K562 (cell line): ENCODE results near the gene ARID5B. TPM values are rescaled to one million over a fixed set of nuclear protein-coding genes. Genes with fewer than 3 reads are reported as not detected.

Experiments used
- ATAC-seq: fragments of 200-7000 bp; cut with Tn5 transposase; 3 replicates; pipeline ENCODE4 v1.9.1; 2020; ENCODE audit warnings: moderate library complexity
- BruUV-seq: library from RNA; stranded (reverse); fragments of 400-500 nt; replicated peaks from 2 replicates; lab custom pipeline; 2021; lab: Mats Ljungman, UMichigan
- CTCF ChIA-PET: fragments of 300-600 bp; formaldehyde crosslinking; extraction: SDS; loops from one replicate; lab custom pipeline; 2021; ENCODE audit warnings: low intra/inter-chr PET ratio; lab: Yijun Ruan, JAX
- POLR2A ChIA-PET: fragments of 300-600, 350-650 bp; sonication (Branson Sonifier 250); formaldehyde crosslinking; extraction: SDS; loops from one replicate; lab custom pipeline; 2021; ENCODE audit warnings: antibody characterized with exemption, inconsistent platforms; lab: Yijun Ruan, JAX
- DNase-seq, 4 experiments: peaks; one replicate each; pipeline versions ENCODE4 v3.0.0 to v3.0.0-alpha.2; 2011 to 2018; ENCODE audit warnings: low spot score in 3 of 4, mixed read lengths in 3 of 4; ENCODE audit errors: extremely low read depth in 1 of 4
- FAIRE-seq: peaks from 2 replicates; lab custom pipeline; 2011; peaks lifted over from hg19 to GRCh38; lab: Jason Lieb, UNC
- H2AFZ ChIP-seq: 2 replicates; pipeline ENCODE4 v1.6.0; 2011; ENCODE audit warnings: low read depth, low read length, control low read depth, inconsistent platforms
- H3K27ac ChIP-seq: fragments of 200-600 bp; 3 replicates; pipeline ENCODE4 v1.8.0; 2011; ENCODE audit warnings: low read depth, mild to moderate bottlenecking, control low read depth, inconsistent platforms, low read length, moderate library complexity, mixed read lengths; ENCODE audit errors: extremely low read depth
- H3K27me3 ChIP-seq, 2 experiments: fragments of 300-600 bp in 1 of 2; 2 replicates in 1 of 2; 3 replicates in 1 of 2; pipeline versions ENCODE4 v1.6.0 to v1.8.0; 2011; ENCODE audit warnings: inconsistent platforms in 2 of 2, low read length in 2 of 2, mild to moderate bottlenecking in 1 of 2, mixed read lengths in 1 of 2, moderate library complexity in 1 of 2; ENCODE audit not compliant: control insufficient read depth in 2 of 2, insufficient read depth in 2 of 2
- H3K36me3 ChIP-seq: fragments of 300-600 bp; 3 replicates; pipeline ENCODE4 v1.8.0; 2011; ENCODE audit warnings: mild to moderate bottlenecking, low read length, inconsistent platforms; ENCODE audit not compliant: control insufficient read depth, insufficient read depth
- H3K4me1 ChIP-seq, 2 experiments: fragments of 200-600 bp in 1 of 2; replicated peaks in 1 of 2; 2 replicates in 1 of 2; 3 replicates in 1 of 2; pipeline versions ENCODE4 v1.5.1 to v1.8.0; 2011; ENCODE audit warnings: inconsistent platforms in 2 of 2, low read length in 2 of 2, mild to moderate bottlenecking in 1 of 2, mixed read lengths in 1 of 2, moderate library complexity in 1 of 2; ENCODE audit not compliant: control insufficient read depth in 2 of 2, insufficient read depth in 2 of 2
- H3K4me2 ChIP-seq: 2 replicates; pipeline ENCODE4 v1.6.1; 2011; ENCODE audit warnings: low read length, control low read depth, inconsistent platforms, mixed read lengths; ENCODE audit not compliant: insufficient read depth
- H3K4me3 ChIP-seq: fragments of 200-600 bp; sonication (generic), shearing (Covaris generic); 2 replicates; pipeline ENCODE4 v1.5.1; 2016; ENCODE audit warnings: control low read depth, inconsistent platforms
- H3K79me2 ChIP-seq: fragments of 200-600 bp; 3 replicates; pipeline ENCODE4 v1.8.0; 2011; ENCODE audit warnings: low read length, inconsistent platforms; ENCODE audit not compliant: control insufficient read depth, insufficient read depth
- H3K9ac ChIP-seq, 2 experiments: 2 replicates each; pipeline versions ENCODE4 v1.6.0 to v1.6.1; 2011; ENCODE audit warnings: low read depth in 2 of 2, low read length in 2 of 2, control low read depth in 1 of 2, inconsistent platforms in 1 of 2, mild to moderate bottlenecking in 1 of 2, mixed read lengths in 1 of 2; ENCODE audit not compliant: insufficient read depth in 1 of 2
- H3K9me1 ChIP-seq: one replicate; pipeline ENCODE4 v1.6.0; 2011; ENCODE audit warnings: inconsistent platforms, mild to moderate bottlenecking, low read length, moderate library complexity; ENCODE audit not compliant: control insufficient read depth, insufficient read depth
- H3K9me3 ChIP-seq: replicated peaks from 2 replicates; pipeline ENCODE4 v1.5.1; 2011; ENCODE audit warnings: low read depth, low read length, inconsistent platforms; ENCODE audit not compliant: control insufficient read depth, insufficient read depth
- H4K20me1 ChIP-seq: replicated peaks from 2 replicates; pipeline ENCODE4 v1.6.1; 2011; ENCODE audit warnings: low read length, inconsistent platforms, mixed read lengths; ENCODE audit not compliant: control insufficient read depth, insufficient read depth
- ADNP ChIP-seq: fragments of 200-800 bp; sonication (Bioruptor generic); IDR thresholded peaks from 2 replicates; pipeline ENCODE4 v1.6.1; 2016; ENCODE audit warnings: missing genetic modification characterization, missing compliant biosample characterization
- ARHGAP35 ChIP-seq: fragments of 450-650 bp; IDR thresholded peaks from 2 replicates; pipeline ENCODE4 v1.6.1; 2018; ENCODE audit not compliant: partially characterized antibody
- CEBPG ChIP-seq, 3 experiments: fragments of 200-800 bp in 1 of 3; sonication (Bioruptor generic) in 1 of 3; sonication (generic) in 1 of 3; formaldehyde crosslinking in 1 of 3; IDR thresholded peaks in 2 of 3; conservative IDR thresholded peaks in 1 of 3; 2 replicates each; pipeline versions ENCODE4 v1.6.1 to v1.8.0; 2016 to 2022; ENCODE audit warnings: missing compliant biosample characterization in 2 of 3, missing genetic modification characterization in 2 of 3, mild to moderate bottlenecking in 1 of 3, missing genetic modification reagents in 1 of 3
- DNMT1 ChIP-seq: fragments of 450-650 bp; IDR thresholded peaks from 2 replicates; pipeline ENCODE4 v1.6.1; 2016; ENCODE audit warnings: antibody characterized with exemption, mild to moderate bottlenecking
- ELF4 ChIP-seq: fragments of 450-650 bp; formaldehyde crosslinking; IDR thresholded peaks from 2 replicates; pipeline ENCODE4 v1.4.0; 2022; ENCODE audit warnings: missing genetic modification characterization
- ETV5 ChIP-seq: sonication (generic); formaldehyde crosslinking; IDR thresholded peaks from 2 replicates; pipeline ENCODE4 v1.4.0; 2020; ENCODE audit warnings: low read depth, mild to moderate bottlenecking, missing genetic modification reagents
- HOXB6 ChIP-seq: fragments of 250-450 bp; sonication (Bioruptor Pico); IDR thresholded peaks from 2 replicates; pipeline ENCODE4 v1.5.1; 2022; ENCODE audit warnings: mild to moderate bottlenecking, borderline replicate concordance
- ILK ChIP-seq: fragments of 450-650 bp; IDR thresholded peaks from 2 replicates; pipeline ENCODE4 v1.6.1; 2016; ENCODE audit warnings: missing genetic modification characterization, low read depth, mild to moderate bottlenecking, missing compliant biosample characterization, moderate library complexity, borderline replicate concordance
- KDM1A ChIP-seq, 2 experiments: fragments of 450-650 bp; IDR thresholded peaks; 2 replicates each; pipeline ENCODE4 v1.6.1; 2016; ENCODE audit warnings: mild to moderate bottlenecking in 2 of 2
- NFIC ChIP-seq: fragments of 450-650 bp; IDR thresholded peaks from 2 replicates; pipeline ENCODE4 v1.6.1; 2017; ENCODE audit warnings: mild to moderate bottlenecking, inconsistent platforms
- POLR2G ChIP-seq: fragments of 200-400 bp; formaldehyde crosslinking; IDR thresholded peaks from 2 replicates; pipeline ENCODE4 v1.6.1; 2017; ENCODE audit warnings: low read depth, mild to moderate bottlenecking, antibody characterized with exemption, low read length, moderate library complexity
- SRSF1 ChIP-seq: fragments of 200-400 bp; formaldehyde crosslinking; IDR thresholded peaks from 2 replicates; pipeline ENCODE4 v1.6.1; 2017; ENCODE audit warnings: mild to moderate bottlenecking, low read depth, low read length, moderate library complexity
- TARDBP ChIP-seq: fragments of 450-650 bp; IDR thresholded peaks from 2 replicates; pipeline ENCODE4 v1.6.1; 2016
- YY1 ChIP-seq, 3 experiments: IDR thresholded peaks; 2 replicates each; pipeline ENCODE4 v1.6.1; 2011; ENCODE audit warnings: low read length in 2 of 3, mild to moderate bottlenecking in 2 of 3, moderate library complexity in 2 of 3, borderline replicate concordance in 1 of 3, control low read depth in 1 of 3, low read depth in 1 of 3; ENCODE audit not compliant: insufficient read depth in 3 of 3, insufficient replicate concordance in 2 of 3, control insufficient read depth in 1 of 3, insufficient read length in 1 of 3; ENCODE audit errors: extremely low read depth in 1 of 3
- WGBS: fragments of 100-300 bp; shearing (Covaris generic); methylation state at CpG from one replicate; pipeline ENCODE4 v1.1.6; 2016; ENCODE audit warnings: low coverage, mixed read lengths; ENCODE audit not compliant: insufficient coverage; ENCODE audit errors: missing lambda C conversion rate; 5-methylcytosine and 5-hydroxymethylcytosine counted together
- in situ Hi-C: fragments of 300-500 bp; cut with MboI; formaldehyde crosslinking; loops from 4 replicates; pipeline ENCODE4 v1.15.0; 2018; ENCODE audit warnings: inconsistent platforms, mixed read lengths
- intact Hi-C: fragments of 100-400 bp; cut with micrococcal nuclease; formaldehyde crosslinking; loops from 2 replicates; pipeline ENCODE4 v1.14.2; 2022
- polyA plus RNA-seq, 8 experiments: library from polyadenylated mRNA; depleted of rRNA in 4 of 8; stranded (reverse) in 5 of 8; unstranded in 3 of 8; fragments of >200 nt; fragmentation: Nextera tagmentation in 2 of 8; fragmentation: Illumina TruSeq in 1 of 8; extraction: Ambion mirVana in 2 of 8; extraction: Trizol in 1 of 8; gene quantifications; 2 replicates each; pipeline versions ENCODE4 v1.2.1 to v1.2.3, GENCODE V29; 2011 to 2014; ENCODE audit warnings: inconsistent platforms in 1 of 8, missing spikeins in 1 of 8
- total RNA-seq, 7 experiments: library from RNA; depleted of rRNA in 6 of 7; stranded (reverse); fragments of >200 nt in 6 of 7; fragmentation: Illumina TruSeq in 2 of 7; extraction: Trizol in 2 of 7; gene quantifications; 2 replicates each; pipeline versions ENCODE4 v1.2.1 to v1.2.3, GENCODE V29; 2011 to 2021; ENCODE audit warnings: low replicate concordance in 1 of 7

Gene ARID5B
- total and polyA plus RNA-seq, 9 of the 15 experiments (the other 6 are each of a cell fraction or from before 2014, with no cell fraction given) = 0.48 to 1.6 (median 0.80) TPM

- H3K9ac ChIP-seq = no peak overlapping the region
- no peaks in the 10 kb centered on the region for H3K9me1 ChIP-seq
- no peaks in the 10 kb centered on the region for H4K20me1 ChIP-seq
- no peak for DNase-seq
- H3K4me3 ChIP-seq = no peak overlapping the region
- ChIA-PET POLR2A (no interaction called here), CTCF (no interaction called here)
- H3K4me2 ChIP-seq = no peak overlapping the region
- WGBS = 25% methylated on average over 1 of the region's 1 CpG
- intact Hi-C loops (no loop called here), in situ Hi-C loops (no loop called here)
- H3K27me3 ChIP-seq = no peaks in the 10 kb centered on the region
- no peaks in the 10 kb centered on the region for H3K4me1 ChIP-seq
- H3K79me2 ChIP-seq = no peaks in the 10 kb centered on the region
- no peaks in the 10 kb centered on the region for H3K36me3 ChIP-seq
- no TSS peak for BruUV-seq
- no peak for TF ChIP-seq ARHGAP35
- no peak for TF ChIP-seq DNMT1
- TF ChIP-seq CEBPG (CRISPR knock-in tag; IDR thresholded peaks at IDR 0.05) = no peak
- peak; percentile 10 to 28; a peak in 1 of 4 replicates for TF ChIP-seq CEBPG (tag; conservative IDR thresholded peaks at IDR 0.05 in 1 of 2, IDR thresholded peaks at IDR 0.05 in 1 of 2)
- no peak for FAIRE-seq
- no peak overlapping the region for H3K27ac ChIP-seq
- H3K9me3 ChIP-seq = no peaks in the 10 kb centered on the region
- no peak overlapping the region for H2AFZ ChIP-seq
- ATAC-seq = no peak
These were observed 89.2 kb downstream of the ARID5B start for GRCh38 chr10:61990761-61991135.

- intact Hi-C loops (no loop called here), in situ Hi-C loops (no loop called here)
- CTCF ChIA-PET = no interaction called here
- no peaks in the 10 kb centered on the region for H4K20me1 ChIP-seq
- no peaks in the 10 kb centered on the region for H3K36me3 ChIP-seq
- no peak for ATAC-seq
- H3K9ac ChIP-seq = no peak overlapping the region
- no peaks in the 10 kb centered on the region for H3K27me3 ChIP-seq
- H2AFZ ChIP-seq = no peak overlapping the region
- no peak for DNase-seq
- POLR2A ChIA-PET = no interaction called here
- H3K4me1 ChIP-seq = no peaks in the 10 kb centered on the region
- H3K27ac ChIP-seq = no peak overlapping the region
- no peaks in the 10 kb centered on the region for H3K79me2 ChIP-seq
- FAIRE-seq = no peak
- H3K4me3 ChIP-seq = no peak overlapping the region
- H3K9me1 ChIP-seq = no peaks in the 10 kb centered on the region
- no peaks in the 10 kb centered on the region for H3K9me3 ChIP-seq
- no TSS peak for BruUV-seq
- no peak overlapping the region for H3K4me2 ChIP-seq
- TF ChIP-seq SRSF1 (no peak), ETV5 (CRISPR knock-in tag) (no peak), ADNP (no peak), KDM1A (IDR thresholded peaks at IDR 0.05) (no peak), ELF4 (CRISPR knock-in tag) (no peak), YY1 (IDR thresholded peaks at IDR 0.05; ENCODE audit: borderline replicate concordance in 1 of 3, control insufficient read depth in 1 of 3, extremely low read depth in 1 of 3, insufficient read depth in 3 of 3, insufficient read length in 1 of 3, insufficient replicate concordance in 2 of 3, low read depth in 1 of 3, low read length in 2 of 3) (no peak), HOXB6 (CRISPR knock-in tag) (no peak), TARDBP (no peak), POLR2G (no peak), NFIC (no peak), ILK (no peak)
These were observed 89.7 kb downstream of the ARID5B start for GRCh38 chr10:61991166-61991565.
